DND-41 (cell line): Measurements from ENCODE around the gene NECTIN1.

Source experiments
- EZH2 ChIP-seq: IDR thresholded peaks from 3 replicates; pipeline ENCODE4 v1.6.1; 2012; ENCODE audit warnings: borderline replicate concordance, low read depth, mild to moderate bottlenecking, moderate library complexity, low read length, inconsistent platforms; ENCODE audit not compliant: severe bottlenecking
- TF ChIP-seq, protein P1 (sequence below): IDR thresholded peaks from 2 replicates; pipeline ENCODE4 v1.5.1; 2012; ENCODE audit warnings: borderline replicate concordance, low read length, moderate library complexity, mild to moderate bottlenecking; ENCODE audit not compliant: poor library complexity, severe bottlenecking; ENCODE audit errors: extremely low read depth

GRCh38 chr11:119686177-119686882, 42.7 kb downstream of the NECTIN1 start:
- TF ChIP-seq, protein P1, sequence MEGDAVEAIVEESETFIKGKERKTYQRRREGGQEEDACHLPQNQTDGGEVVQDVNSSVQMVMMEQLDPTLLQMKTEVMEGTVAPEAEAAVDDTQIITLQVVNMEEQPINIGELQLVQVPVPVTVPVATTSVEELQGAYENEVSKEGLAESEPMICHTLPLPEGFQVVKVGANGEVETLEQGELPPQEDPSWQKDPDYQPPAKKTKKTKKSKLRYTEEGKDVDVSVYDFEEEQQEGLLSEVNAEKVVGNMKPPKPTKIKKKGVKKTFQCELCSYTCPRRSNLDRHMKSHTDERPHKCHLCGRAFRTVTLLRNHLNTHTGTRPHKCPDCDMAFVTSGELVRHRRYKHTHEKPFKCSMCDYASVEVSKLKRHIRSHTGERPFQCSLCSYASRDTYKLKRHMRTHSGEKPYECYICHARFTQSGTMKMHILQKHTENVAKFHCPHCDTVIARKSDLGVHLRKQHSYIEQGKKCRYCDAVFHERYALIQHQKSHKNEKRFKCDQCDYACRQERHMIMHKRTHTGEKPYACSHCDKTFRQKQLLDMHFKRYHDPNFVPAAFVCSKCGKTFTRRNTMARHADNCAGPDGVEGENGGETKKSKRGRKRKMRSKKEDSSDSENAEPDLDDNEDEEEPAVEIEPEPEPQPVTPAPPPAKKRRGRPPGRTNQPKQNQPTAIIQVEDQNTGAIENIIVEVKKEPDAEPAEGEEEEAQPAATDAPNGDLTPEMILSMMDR = no peak
- TF ChIP-seq EZH2 = no peak
